HL-60 (cell line): Measurements from ENCODE around the gene FBLN1.

Experiments
- GABPA ChIP-seq: IDR thresholded peaks from 2 replicates; pipeline ENCODE4 v1.6.1; 2012; ENCODE audit warnings: low read depth
- POLR2AphosphoS5 ChIP-seq: IDR thresholded peaks from 2 replicates; pipeline ENCODE4 v1.6.1; 2012; ENCODE audit warnings: low read depth
- REST ChIP-seq: IDR thresholded peaks from 2 replicates; pipeline ENCODE4 v1.6.1; 2012; ENCODE audit warnings: low read depth; ENCODE audit not compliant: insufficient replicate concordance
- TF ChIP-seq, protein P1 (sequence below): IDR thresholded peaks from one replicate; pipeline ENCODE4 v1.5.1; 2011; ENCODE audit warnings: low read length, control low read depth, inconsistent platforms; ENCODE audit not compliant: insufficient read depth

GRCh38 chr22:45608763-45609180, 106.1 kb downstream of the FBLN1 start:
- TF ChIP-seq, protein P1, sequence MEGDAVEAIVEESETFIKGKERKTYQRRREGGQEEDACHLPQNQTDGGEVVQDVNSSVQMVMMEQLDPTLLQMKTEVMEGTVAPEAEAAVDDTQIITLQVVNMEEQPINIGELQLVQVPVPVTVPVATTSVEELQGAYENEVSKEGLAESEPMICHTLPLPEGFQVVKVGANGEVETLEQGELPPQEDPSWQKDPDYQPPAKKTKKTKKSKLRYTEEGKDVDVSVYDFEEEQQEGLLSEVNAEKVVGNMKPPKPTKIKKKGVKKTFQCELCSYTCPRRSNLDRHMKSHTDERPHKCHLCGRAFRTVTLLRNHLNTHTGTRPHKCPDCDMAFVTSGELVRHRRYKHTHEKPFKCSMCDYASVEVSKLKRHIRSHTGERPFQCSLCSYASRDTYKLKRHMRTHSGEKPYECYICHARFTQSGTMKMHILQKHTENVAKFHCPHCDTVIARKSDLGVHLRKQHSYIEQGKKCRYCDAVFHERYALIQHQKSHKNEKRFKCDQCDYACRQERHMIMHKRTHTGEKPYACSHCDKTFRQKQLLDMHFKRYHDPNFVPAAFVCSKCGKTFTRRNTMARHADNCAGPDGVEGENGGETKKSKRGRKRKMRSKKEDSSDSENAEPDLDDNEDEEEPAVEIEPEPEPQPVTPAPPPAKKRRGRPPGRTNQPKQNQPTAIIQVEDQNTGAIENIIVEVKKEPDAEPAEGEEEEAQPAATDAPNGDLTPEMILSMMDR: no peak
- no peak for TF ChIP-seq POLR2AphosphoS5
- TF ChIP-seq GABPA: no peak
- TF ChIP-seq REST: no peak
